Left lobe of liver (tissue), 2 donors: ENCODE results near the gene STRN3. TPM values are rescaled to one million over a fixed set of nuclear protein-coding genes. Genes with fewer than 3 reads are reported as not detected.
"Not testable (repeated sequence)": the region's sequence is repeated elsewhere in the genome, so short reads cannot be mapped to it uniquely, and the experiment has no call there.

Experiments
- ATAC-seq: fragments of 200-7000 bp; cut with Tn5 transposase; one replicate; pipeline ENCODE4 v1.9.1; 2020; ENCODE audit warnings: mild to moderate bottlenecking, moderate library complexity
- DNase-seq: peaks from one replicate; pipeline ENCODE4 v3.0.0-alpha.2; 2020; ENCODE audit warnings: low spot score
- total RNA-seq: library from RNA; stranded (reverse); gene quantifications from one replicate; pipeline ENCODE4 v1.2.1, GENCODE V29; 2021
- donor health status: DM: no; HTN: no; CAD: no; lungs with moderate emphysema.
- donor health status: DM: no; HTN: yes; CAD: no.

Gene STRN3
- total RNA-seq, 1 donor from 2014 or later = 19.7 TPM

DNA sequence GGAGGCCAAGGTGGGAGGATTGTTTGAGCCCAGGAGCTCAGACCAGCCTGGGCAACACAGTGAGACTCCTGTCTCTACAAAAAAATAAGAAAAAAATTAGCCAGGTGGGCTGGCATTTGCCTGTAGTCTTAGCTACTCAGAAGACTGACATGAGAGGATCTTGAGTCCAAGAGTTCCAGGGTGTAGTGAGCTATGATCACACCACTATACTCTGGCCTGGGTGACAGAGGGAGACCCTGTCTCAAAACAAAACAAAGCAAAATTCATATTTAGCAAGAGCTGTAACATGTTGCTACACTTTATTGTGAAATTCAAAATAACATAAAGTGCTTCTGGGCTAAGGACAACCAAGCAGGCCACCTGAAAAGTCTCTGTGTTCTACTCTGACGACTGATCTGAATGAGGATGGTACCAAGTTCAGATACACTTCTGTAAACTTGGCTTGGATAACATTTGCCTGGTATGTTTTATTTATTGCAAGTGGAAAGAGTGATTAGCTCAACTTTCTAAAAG is 11.6 kb upstream of the STRN3 start:
- DNase-seq (no peak), ATAC-seq (peak; percentile 71)

DNA sequence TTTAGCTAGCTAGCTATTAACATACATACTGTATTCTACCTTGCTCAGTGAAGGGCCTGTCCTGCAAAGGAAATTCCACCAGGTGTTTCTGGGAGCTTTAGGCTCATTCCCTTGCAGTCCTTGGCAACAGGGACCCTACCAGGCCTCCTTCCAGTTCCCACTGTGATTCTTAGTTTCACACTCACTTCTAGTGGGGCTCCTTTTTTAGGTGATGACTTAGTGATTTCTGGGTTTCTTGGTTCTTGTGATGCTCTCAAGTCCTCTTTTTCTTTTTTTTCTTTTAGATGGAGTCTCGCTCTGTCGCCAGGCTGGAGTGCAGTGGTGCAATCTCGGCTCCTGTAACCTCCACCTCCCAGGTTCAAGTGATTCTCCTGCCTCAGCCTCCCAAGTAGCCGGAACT is 10.4 kb upstream of the STRN3 start:
- no peak for ATAC-seq
- no peak for DNase-seq

- DNase-seq = no peak
- ATAC-seq = no peak
These were observed 4.3 kb upstream of the STRN3 start for GRCh38 chr14:31030469-31030868.

DNA sequence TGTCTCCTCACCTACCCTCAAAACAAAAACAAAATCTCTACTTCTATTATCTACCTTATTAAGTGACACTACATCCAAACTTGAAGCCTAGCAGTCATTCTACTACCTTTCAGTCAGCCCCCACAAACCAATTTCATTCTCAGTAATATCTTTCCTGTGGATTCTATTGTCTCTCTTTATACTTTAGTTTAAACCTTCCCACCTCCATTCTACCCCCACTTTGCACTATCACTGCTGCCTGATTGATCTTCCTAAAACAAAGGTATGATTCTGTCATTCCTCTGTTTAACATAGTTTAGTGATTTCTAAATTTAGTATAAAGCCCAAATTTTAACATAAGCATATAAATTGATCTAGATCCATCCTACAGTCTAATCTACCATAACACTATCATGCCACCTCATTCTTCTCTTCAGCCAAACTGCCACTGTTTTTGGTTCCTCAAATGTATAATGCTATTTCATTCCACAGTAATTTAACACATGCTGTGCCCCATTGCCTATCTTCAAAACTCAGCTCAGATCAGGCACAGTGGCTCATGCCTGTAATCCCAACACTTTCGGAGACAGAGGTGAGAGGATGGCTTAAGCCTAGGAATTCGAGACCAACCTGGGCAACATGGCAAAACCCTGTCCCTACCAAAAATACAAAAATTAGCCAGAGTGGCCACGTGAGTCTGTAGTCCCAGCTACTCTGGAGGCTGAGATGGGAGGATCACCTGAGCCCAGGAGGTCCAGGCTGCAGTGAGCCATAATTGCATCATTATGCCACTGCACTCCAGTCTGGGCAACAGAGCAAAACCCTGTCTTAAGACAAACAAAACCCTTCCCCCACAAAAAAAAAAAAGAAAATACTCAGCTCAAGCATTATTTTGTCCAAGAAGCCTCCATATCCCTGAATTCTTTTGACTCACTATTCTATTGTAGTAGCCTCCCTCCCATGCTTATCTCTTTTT is 3.1 kb upstream of the STRN3 start:
- ATAC-seq (no peak), DNase-seq (no peak)

- ATAC-seq (no peak), DNase-seq (no peak)
These were observed 1.7 kb upstream of the STRN3 start for GRCh38 chr14:31027847-31028246.

DNA sequence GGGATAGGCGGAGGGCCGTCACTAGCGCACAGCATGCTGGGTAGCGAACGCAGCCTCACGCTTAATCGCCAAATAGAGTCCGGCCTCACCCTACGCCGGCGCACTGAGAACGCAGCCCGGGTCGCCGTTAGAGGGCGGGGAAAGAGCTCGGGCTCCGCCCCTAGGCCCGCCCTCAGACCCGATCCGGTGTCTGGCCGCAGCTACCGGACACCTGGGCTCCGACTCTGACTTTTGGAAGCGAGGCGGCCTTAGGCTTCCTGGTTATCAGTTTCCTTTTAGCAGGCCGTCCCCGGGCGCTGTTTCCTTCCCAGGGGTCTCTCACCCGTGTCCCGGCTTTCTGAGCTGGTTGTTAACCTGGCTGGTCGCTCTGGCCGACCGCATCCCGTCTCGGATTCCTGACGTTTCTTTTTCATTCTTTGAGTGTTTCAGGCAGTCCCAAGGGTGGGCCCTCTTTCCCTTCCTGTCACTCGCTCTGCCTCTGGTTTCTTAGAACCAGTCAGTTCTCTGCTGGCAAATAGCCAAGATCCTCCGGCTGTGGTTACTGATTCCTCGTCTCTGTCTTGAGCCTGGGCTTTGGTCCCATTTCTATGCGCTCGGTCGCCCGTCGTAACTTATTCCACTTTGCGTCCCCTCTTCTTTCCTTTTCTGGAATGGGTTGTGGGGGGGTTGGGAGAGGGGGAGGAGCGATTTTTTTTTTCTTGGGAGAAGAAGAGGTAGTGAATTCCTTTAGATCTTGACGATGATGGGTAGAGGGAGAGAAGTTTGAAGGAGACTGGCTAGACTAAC is 464 bp upstream of the STRN3 start:
- ATAC-seq (peak; percentile 91), DNase-seq (peak; percentile 98)

DNA sequence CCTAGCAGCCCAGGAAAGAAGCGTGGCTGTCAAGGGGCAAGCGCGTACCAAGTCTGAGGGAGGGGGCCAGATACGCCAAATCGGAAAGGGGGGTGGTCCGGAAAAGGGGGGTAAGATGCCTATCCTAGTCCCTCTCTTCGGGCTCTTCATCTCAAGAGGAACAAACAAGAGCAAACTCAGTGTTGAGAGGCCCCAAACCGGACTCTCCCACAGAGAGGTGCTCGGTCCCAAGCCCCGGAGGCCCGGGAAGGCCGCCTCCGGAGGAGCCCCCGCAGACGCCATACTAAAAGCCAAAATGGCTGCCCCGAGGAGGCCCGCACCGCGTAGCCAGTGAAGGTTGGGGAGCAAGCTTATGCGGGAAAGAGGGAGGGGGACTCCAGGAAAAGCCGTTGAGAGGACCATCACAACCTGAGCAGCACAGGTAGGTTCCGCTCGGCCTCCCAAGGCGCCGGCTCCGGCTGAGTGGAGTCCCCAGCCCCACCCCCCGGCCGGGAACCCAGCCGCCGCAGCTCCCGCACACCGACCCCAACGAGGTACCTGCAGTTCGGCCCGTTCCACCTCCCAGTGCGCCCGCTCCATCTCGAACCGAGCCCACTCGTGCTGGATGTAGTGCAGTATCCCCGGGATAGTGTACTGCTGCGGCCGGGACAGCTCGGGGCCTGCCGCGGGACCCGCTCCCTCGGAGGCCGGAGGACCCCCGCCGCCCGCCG is 657 bp downstream of the STRN3 start, which contains the start of gene AP4S1:
Gene AP4S1 (plus strand): TSS at position 283 of the 710 bp plus-strand sequence. CDS start 40,548 bp downstream, outside the sequence.
- peak; percentile 30 for ATAC-seq
- peak; percentile 63 for DNase-seq

- ATAC-seq = no peak
These were observed 1.4 kb downstream of the STRN3 start for GRCh38 chr14:31024577-31025366.

GRCh38 chr14:31024010-31024480 is 2.1 kb downstream of the STRN3 start:
- ATAC-seq (peak; percentile 7), DNase-seq (no peak)

More at GRCh38 chr14:31024577-31025366, 1.4 kb downstream of the STRN3 start:
- DNase-seq = no peak

DNA sequence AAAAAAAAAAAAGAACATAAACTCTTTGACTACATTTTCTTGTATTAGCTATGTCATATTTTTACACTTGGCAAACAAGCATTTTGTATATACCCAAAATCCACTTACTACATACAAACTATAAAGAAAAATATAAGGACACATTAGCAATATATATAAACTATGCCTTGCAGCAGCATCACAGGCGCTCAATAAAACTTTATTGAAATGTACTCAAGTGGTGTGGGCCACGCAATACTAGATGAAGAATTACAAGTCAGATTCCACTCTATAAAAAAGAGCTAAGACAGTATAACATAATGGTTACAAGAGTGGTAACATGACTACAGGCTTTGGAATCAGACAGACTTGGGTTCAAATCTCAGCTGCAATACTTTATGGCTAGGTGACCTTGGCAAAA is 3.8 kb downstream of the STRN3 start:
- ATAC-seq = no peak

GRCh38 chr14:31021576-31021949 is 4.6 kb downstream of the STRN3 start:
- DNase-seq (no peak), ATAC-seq (no peak)

More for the DNA sequence above, 3.8 kb downstream of the STRN3 start:
- DNase-seq = no peak

GRCh38 chr14:31020834-31021575 is 5.2 kb downstream of the STRN3 start:
- no peak for DNase-seq
- no peak for ATAC-seq

GRCh38 chr14:31018057-31018645 is 8.0 kb downstream of the STRN3 start:
- no peak for DNase-seq
- ATAC-seq = no peak

DNA sequence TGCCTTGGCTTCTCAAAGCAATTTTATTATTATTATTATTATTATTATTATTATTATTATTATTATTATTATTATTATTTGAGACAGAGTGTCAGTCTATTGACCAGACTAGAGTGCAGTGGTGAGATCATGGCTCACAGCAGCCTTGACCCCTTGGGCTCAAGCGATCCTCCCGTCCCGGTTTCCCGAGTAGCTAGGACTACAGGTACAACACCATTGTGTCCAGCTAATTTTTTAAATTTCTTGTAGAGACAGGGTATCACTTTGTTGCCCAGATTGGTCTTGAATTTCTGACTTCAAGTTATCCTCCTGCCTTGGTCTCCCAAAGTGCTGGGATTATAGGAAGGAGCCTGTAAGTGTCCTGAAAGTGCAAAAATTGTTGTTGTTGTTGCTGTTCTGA is 12.3 kb downstream of the STRN3 start:
- no peak for DNase-seq
- no peak for ATAC-seq

DNA sequence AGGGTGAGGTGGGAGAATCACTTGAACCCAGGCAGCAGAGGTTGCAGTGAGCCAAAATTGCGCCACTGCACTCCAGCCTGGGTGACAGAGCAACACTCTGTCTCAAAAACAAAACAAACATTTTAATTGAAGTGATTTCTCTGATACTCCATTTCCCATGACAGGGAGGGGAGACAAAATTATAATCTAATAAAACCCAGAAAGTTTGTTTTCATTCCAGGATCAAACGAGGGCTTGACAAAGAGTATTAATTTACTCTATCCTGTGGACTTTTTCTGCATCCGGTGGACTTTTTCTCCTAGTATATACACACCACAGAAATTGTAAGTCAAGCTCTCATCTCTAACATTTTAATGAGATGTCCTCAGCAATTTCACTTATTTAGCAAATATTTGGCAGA is 15.2 kb downstream of the STRN3 start:
- DNase-seq = no peak
- ATAC-seq = no peak

GRCh38 chr14:31009836-31010574 is 16.2 kb downstream of the STRN3 start:
- no peak for DNase-seq
- ATAC-seq = no peak

DNA sequence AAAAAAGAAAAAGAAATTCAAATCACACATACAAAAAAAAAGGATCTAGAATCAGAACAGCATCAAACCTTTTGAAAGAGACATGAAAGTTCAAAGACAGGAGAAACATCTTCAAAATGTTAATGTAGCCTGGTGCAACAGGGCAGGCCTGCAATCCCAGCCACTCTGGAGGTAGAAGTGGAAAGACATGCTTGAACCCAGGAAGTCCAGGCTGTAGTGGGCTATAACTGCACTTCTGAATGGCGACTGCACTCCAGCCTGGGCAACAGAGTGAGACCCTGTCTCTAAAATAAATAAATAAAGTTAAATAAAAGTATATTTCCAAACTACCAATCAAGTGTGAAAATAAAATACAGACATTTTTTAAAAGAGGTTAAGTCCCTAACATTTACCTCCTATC is 19.5 kb downstream of the STRN3 start:
- DNase-seq (no peak), ATAC-seq (no peak)

DNA sequence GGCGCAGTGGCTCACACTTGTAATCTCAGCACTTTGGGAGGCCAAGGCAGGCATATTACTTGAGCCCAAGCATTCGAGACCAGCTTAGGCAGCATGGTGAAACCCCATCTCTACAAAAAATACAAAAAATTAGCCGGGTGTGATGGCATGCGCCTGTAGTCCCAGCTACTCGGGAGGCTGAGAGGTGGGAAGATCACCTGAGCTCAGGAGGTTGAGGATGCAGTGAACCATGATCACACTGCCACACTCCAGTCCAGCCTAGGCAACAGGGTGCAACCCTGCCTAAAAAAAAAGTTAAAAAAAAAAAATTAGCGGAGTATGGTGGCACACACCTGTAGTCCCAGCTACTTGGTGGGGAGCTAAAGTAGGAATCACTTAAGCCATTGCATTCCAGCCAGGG is 22.2 kb downstream of the STRN3 start:
- DNase-seq, ATAC-seq: not testable (repeated sequence)
